ENCODE measurements around the gene NHSL2.

DNA sequence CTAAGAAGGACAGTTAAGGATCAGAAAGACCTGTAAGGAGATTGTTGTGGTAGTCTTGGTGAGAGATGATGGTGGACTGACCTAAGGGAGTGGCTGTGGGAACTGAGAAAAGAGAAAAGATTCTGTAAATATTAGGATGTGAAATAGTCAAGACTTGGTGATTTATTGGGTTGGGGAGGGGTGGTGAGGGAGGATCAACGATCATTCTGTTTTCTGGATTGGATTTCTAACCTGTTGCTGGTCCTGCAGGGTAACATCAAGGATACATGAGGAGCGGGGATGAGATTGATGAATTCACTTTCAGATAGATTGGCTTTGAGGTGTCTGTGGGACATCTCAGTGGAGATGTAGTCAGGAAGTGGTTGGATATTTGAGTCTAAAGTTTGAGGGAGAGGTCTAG is 272.3 kb downstream of the NHSL2 start:
- TF ChIP-seq, protein P1, sequence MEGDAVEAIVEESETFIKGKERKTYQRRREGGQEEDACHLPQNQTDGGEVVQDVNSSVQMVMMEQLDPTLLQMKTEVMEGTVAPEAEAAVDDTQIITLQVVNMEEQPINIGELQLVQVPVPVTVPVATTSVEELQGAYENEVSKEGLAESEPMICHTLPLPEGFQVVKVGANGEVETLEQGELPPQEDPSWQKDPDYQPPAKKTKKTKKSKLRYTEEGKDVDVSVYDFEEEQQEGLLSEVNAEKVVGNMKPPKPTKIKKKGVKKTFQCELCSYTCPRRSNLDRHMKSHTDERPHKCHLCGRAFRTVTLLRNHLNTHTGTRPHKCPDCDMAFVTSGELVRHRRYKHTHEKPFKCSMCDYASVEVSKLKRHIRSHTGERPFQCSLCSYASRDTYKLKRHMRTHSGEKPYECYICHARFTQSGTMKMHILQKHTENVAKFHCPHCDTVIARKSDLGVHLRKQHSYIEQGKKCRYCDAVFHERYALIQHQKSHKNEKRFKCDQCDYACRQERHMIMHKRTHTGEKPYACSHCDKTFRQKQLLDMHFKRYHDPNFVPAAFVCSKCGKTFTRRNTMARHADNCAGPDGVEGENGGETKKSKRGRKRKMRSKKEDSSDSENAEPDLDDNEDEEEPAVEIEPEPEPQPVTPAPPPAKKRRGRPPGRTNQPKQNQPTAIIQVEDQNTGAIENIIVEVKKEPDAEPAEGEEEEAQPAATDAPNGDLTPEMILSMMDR (conservative IDR thresholded peaks at IDR 0.05; ENCODE audit: low read depth, low read length) = no peak
- TF ChIP-seq EZH2phosphoT487 (IDR thresholded peaks at IDR 0.05; ENCODE audit: borderline replicate concordance, low read length) (no peak), EZH2 (IDR thresholded peaks at IDR 0.05; ENCODE audit: low read length, unreplicated experiment) (no peak)
